ENCODE results near the gene ACTL6B. TPM values are rescaled to one million over a fixed set of nuclear protein-coding genes. Genes with fewer than 3 reads are reported as not detected.
A peak's percentile ranks its signal among the peaks of the same experiment; 100 is the strongest.

Gene ACTL6B
- total RNA-seq, 1 experiment from 2014 or later: 1.3 TPM

DNA sequence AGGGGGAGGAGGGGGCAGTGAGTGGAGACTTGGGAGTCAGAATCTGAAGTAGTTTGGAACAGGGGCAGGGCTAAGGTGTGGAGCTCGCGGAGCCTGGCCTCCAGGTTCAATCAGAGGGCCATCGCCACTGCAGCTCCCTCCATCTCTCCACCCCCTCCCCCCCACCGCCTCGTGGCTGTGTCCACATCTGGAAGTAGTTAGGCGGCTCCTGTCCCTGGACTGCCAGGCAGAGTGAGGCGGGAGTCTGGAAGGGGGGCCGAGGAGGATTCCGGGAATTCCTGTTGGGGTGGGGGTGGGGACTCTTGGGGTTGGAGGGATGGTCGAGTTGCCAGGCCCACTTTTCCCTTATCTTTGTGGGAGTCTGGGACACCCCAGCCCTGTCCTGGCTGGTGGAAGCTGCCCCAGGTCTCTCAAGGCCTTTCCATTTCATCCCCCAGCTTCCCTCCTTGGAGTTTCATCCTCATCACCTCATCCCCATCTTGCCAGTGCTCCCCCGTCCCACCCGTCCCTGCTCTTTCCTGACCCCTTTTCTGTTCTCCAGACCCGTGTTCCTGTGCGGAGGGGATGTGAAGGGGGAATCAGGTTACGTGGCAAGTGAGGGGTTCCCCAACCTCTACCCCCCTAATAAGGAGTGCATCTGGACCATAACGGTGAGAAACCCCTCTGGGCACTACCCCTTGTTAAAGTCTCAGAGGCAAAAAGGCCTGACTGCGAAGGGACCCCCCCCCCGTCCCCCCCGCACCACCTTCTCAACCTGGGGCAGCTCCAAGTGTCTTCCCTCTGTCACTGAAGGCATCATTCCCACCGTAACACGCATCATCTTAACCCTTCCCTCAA is 53.1 kb downstream of the ACTL6B start:
- H3K9me3 Mint-ChIP-seq: no peaks in the 10 kb centered on the region
- H3K36me3 Mint-ChIP-seq: peaks cover 15% of the 10 kb centered on the region
- peak; percentile 5 for ATAC-seq
- peak overlapping the region; percentile 87 for H3K4me3 Mint-ChIP-seq
- H3K27me3 Mint-ChIP-seq (ENCODE audit: low read depth): peaks cover 13% of the 10 kb centered on the region
- H3K4me1 Mint-ChIP-seq: peaks cover 43% of the 10 kb centered on the region
- ChIA-PET CTCF (interaction anchor here (0.6 to 5.8 kb wide), 23 partner anchors 10 to 124 kb away, joined by 3 to 67 read pairs (median 6); partner anchors contain the start of genes FBXO24, LRCH4, MOSPD3 and POP7), POLR2A (interaction anchor here (0.6 to 3.0 kb wide), 9 partner anchors 9 to 102 kb away, joined by 3 to 60 read pairs (median 5); partner anchors contain the start of genes FBXO24, LRCH4, MOSPD3 and POP7)
- peak overlapping the region; percentile 96 for H3K27ac Mint-ChIP-seq
- peak; percentile 87 for DNase-seq (ENCODE audit: low spot score)
- TF ChIP-seq CBFB (CRISPR knock-in tag; IDR thresholded peaks at IDR 0.05; ENCODE audit: low read depth) (no peak), RORB (CRISPR knock-in tag; IDR thresholded peaks at IDR 0.05) (no peak), OVOL2 (CRISPR knock-in tag; IDR thresholded peaks at IDR 0.05; ENCODE audit: borderline replicate concordance) (no peak), NR1H2 (CRISPR knock-in tag; IDR thresholded peaks at IDR 0.05) (no peak), NR2C2 (CRISPR knock-in tag; IDR thresholded peaks at IDR 0.05) (no peak), ZNF671 (CRISPR knock-in tag; IDR thresholded peaks at IDR 0.05) (no peak), PRRX2 (CRISPR knock-in tag; IDR thresholded peaks at IDR 0.05) (no peak), IRF2 (CRISPR knock-in tag; IDR thresholded peaks at IDR 0.05; ENCODE audit: borderline replicate concordance, low read depth) (no peak), ZNF263 (CRISPR knock-in tag; IDR thresholded peaks at IDR 0.05; ENCODE audit: low read depth) (0 out of 2 replicates have a peak, but pooled peaks have one; percentile 48), ETV6 (CRISPR knock-in tag; IDR thresholded peaks at IDR 0.05) (0 out of 2 replicates have a peak, but pooled peaks have one; percentile 23)
- TF ChIP-seq, protein P1, sequence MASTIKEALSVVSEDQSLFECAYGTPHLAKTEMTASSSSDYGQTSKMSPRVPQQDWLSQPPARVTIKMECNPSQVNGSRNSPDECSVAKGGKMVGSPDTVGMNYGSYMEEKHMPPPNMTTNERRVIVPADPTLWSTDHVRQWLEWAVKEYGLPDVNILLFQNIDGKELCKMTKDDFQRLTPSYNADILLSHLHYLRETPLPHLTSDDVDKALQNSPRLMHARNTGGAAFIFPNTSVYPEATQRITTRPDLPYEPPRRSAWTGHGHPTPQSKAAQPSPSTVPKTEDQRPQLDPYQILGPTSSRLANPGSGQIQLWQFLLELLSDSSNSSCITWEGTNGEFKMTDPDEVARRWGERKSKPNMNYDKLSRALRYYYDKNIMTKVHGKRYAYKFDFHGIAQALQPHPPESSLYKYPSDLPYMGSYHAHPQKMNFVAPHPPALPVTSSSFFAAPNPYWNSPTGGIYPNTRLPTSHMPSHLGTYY (CRISPR knock-in tag; IDR thresholded peaks at IDR 0.05): no peak
- TF ChIP-seq, protein P2, sequence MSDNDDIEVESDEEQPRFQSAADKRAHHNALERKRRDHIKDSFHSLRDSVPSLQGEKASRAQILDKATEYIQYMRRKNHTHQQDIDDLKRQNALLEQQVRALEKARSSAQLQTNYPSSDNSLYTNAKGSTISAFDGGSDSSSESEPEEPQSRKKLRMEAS (CRISPR knock-in tag; IDR thresholded peaks at IDR 0.05): peak; percentile 54; the same call in 1 of the 2 replicates
- TF ChIP-seq, protein P3, sequence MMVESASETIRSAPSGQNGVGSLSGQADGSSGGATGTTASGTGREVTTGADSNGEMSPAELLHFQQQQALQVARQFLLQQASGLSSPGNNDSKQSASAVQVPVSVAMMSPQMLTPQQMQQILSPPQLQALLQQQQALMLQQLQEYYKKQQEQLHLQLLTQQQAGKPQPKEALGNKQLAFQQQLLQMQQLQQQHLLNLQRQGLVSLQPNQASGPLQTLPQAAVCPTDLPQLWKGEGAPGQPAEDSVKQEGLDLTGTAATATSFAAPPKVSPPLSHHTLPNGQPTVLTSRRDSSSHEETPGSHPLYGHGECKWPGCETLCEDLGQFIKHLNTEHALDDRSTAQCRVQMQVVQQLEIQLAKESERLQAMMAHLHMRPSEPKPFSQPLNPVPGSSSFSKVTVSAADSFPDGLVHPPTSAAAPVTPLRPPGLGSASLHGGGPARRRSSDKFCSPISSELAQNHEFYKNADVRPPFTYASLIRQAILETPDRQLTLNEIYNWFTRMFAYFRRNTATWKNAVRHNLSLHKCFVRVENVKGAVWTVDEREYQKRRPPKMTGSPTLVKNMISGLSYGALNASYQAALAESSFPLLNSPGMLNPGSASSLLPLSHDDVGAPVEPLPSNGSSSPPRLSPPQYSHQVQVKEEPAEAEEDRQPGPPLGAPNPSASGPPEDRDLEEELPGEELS (CRISPR knock-in tag; IDR thresholded peaks at IDR 0.05): no peak
- TF ChIP-seq, protein P4, sequence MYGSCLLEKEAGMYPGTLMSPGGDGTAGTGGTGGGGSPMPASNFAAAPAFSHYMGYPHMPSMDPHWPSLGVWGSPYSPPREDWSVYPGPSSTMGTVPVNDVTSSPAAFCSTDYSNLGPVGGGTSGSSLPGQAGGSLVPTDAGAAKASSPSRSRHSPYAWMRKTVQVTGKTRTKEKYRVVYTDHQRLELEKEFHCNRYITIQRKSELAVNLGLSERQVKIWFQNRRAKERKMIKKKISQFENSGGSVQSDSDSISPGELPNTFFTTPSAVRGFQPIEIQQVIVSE (CRISPR knock-in tag; IDR thresholded peaks at IDR 0.05; ENCODE audit: borderline replicate concordance): no peak
- TF ChIP-seq, protein P5, sequence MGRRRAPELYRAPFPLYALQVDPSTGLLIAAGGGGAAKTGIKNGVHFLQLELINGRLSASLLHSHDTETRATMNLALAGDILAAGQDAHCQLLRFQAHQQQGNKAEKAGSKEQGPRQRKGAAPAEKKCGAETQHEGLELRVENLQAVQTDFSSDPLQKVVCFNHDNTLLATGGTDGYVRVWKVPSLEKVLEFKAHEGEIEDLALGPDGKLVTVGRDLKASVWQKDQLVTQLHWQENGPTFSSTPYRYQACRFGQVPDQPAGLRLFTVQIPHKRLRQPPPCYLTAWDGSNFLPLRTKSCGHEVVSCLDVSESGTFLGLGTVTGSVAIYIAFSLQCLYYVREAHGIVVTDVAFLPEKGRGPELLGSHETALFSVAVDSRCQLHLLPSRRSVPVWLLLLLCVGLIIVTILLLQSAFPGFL (CRISPR knock-in tag; IDR thresholded peaks at IDR 0.05; ENCODE audit: borderline replicate concordance): no peak
- TF ChIP-seq, protein P6, sequence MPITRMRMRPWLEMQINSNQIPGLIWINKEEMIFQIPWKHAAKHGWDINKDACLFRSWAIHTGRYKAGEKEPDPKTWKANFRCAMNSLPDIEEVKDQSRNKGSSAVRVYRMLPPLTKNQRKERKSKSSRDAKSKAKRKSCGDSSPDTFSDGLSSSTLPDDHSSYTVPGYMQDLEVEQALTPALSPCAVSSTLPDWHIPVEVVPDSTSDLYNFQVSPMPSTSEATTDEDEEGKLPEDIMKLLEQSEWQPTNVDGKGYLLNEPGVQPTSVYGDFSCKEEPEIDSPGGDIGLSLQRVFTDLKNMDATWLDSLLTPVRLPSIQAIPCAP (CRISPR knock-in tag; IDR thresholded peaks at IDR 0.05): no peak
- TF ChIP-seq, protein P7, sequence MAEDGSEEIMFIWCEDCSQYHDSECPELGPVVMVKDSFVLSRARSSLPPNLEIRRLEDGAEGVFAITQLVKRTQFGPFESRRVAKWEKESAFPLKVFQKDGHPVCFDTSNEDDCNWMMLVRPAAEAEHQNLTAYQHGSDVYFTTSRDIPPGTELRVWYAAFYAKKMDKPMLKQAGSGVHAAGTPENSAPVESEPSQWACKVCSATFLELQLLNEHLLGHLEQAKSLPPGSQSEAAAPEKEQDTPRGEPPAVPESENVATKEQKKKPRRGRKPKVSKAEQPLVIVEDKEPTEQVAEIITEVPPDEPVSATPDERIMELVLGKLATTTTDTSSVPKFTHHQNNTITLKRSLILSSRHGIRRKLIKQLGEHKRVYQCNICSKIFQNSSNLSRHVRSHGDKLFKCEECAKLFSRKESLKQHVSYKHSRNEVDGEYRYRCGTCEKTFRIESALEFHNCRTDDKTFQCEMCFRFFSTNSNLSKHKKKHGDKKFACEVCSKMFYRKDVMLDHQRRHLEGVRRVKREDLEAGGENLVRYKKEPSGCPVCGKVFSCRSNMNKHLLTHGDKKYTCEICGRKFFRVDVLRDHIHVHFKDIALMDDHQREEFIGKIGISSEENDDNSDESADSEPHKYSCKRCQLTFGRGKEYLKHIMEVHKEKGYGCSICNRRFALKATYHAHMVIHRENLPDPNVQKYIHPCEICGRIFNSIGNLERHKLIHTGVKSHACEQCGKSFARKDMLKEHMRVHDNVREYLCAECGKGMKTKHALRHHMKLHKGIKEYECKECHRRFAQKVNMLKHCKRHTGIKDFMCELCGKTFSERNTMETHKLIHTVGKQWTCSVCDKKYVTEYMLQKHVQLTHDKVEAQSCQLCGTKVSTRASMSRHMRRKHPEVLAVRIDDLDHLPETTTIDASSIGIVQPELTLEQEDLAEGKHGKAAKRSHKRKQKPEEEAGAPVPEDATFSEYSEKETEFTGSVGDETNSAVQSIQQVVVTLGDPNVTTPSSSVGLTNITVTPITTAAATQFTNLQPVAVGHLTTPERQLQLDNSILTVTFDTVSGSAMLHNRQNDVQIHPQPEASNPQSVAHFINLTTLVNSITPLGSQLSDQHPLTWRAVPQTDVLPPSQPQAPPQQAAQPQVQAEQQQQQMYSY (CRISPR knock-in tag; IDR thresholded peaks at IDR 0.05): peak; percentile 27; the same call in 1 of the 2 replicates
- TF ChIP-seq, protein P8, sequence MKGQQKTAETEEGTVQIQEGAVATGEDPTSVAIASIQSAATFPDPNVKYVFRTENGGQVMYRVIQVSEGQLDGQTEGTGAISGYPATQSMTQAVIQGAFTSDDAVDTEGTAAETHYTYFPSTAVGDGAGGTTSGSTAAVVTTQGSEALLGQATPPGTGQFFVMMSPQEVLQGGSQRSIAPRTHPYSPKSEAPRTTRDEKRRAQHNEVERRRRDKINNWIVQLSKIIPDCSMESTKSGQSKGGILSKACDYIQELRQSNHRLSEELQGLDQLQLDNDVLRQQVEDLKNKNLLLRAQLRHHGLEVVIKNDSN (CRISPR knock-in tag; IDR thresholded peaks at IDR 0.05): no peak
- TF ChIP-seq, protein P9, sequence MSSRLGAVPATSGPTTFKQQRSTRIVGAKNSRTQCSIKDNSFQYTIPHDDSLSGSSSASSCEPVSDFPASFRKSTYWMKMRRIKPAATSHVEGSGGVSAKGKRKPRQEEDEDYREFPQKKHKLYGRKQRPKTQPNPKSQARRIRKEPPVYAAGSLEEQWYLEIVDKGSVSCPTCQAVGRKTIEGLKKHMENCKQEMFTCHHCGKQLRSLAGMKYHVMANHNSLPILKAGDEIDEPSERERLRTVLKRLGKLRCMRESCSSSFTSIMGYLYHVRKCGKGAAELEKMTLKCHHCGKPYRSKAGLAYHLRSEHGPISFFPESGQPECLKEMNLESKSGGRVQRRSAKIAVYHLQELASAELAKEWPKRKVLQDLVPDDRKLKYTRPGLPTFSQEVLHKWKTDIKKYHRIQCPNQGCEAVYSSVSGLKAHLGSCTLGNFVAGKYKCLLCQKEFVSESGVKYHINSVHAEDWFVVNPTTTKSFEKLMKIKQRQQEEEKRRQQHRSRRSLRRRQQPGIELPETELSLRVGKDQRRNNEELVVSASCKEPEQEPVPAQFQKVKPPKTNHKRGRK (CRISPR knock-in tag; IDR thresholded peaks at IDR 0.05; ENCODE audit: borderline replicate concordance): no peak
